Activated B cell treated with CpG ODN at 0.5 μM for 24 hours (primary cell): ENCODE results near the gene GALNT6. TPM values are rescaled to one million over a fixed set of nuclear protein-coding genes. Genes with fewer than 3 reads are reported as not detected.

Experiments
- total RNA-seq: library from RNA; stranded (reverse); gene quantifications from 2 replicates; pipeline ENCODE4 v1.2.3, GENCODE V29; 2022

Gene GALNT6
- total RNA-seq, 1 donor from 2014 or later, result 24.4 TPM

Other genes with a start within 250 kb of the GALNT6 start
- gene TFCP2, start 218.3 kb downstream of the GALNT6 start, total RNA-seq, result 34.9 and 36.7 TPM in 2 replicates
- gene POU6F1, start 173.3 kb downstream of the GALNT6 start, total RNA-seq, result 20.3 and 26.2 TPM in 2 replicates
- gene DAZAP2, start 152.6 kb downstream of the GALNT6 start, total RNA-seq, result 209 and 214 TPM in 2 replicates
- 11.4 and 11.5 TPM in 2 replicates for gene SMAGP, start 121.0 kb downstream of the GALNT6 start, total RNA-seq
- 22.2 and 25.6 TPM in 2 replicates for gene BIN2, start 67.2 kb downstream of the GALNT6 start, total RNA-seq
- not detected in 2 replicates for gene CELA1, start 44.7 kb downstream of the GALNT6 start, total RNA-seq
- 5.2 and 5.8 TPM in 2 replicates for gene SLC4A8, start 33.4 kb upstream of the GALNT6 start, total RNA-seq
- 0.86 and 2.1 TPM in 2 replicates for gene SCN8A, start 199.8 kb upstream of the GALNT6 start, total RNA-seq